GM19438 (cell line): Measurements from ENCODE around the gene PHPT1.
"Not testable (repeated sequence)": the region's sequence is repeated elsewhere in the genome, so short reads cannot be mapped to it uniquely, and the experiment has no call there.

ENCODE experiments used
- ATAC-seq: cut with Tn5 transposase; IDR thresholded peaks from one replicate; pipeline ENCODE4 v1.9.1; 2021; ENCODE audit warnings: low read depth; ENCODE audit not compliant: unreplicated experiment

Gene PHPT1

DNA sequence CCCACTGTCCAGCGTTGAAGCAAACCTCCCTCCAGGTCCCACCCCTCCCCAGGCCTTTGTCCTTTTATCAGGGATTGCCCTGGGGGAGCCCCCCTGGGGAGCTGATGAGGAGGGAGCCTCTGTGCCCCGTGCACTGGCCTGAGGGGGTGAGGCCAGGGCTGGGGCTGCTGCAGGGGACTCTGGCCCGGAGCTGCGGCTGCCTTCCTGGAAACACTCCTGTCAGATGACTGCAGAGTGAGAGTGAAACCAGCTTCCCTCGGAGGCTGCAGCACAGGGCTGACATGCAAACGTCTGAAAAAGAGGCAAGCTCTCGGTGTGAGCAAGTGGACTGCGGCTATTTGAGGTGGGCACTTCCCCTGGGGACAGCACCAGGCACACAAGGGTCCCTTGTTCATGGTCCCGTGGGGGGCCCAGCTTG is 32.5 kb downstream of the PHPT1 start:
- ATAC-seq, result no peak

DNA sequence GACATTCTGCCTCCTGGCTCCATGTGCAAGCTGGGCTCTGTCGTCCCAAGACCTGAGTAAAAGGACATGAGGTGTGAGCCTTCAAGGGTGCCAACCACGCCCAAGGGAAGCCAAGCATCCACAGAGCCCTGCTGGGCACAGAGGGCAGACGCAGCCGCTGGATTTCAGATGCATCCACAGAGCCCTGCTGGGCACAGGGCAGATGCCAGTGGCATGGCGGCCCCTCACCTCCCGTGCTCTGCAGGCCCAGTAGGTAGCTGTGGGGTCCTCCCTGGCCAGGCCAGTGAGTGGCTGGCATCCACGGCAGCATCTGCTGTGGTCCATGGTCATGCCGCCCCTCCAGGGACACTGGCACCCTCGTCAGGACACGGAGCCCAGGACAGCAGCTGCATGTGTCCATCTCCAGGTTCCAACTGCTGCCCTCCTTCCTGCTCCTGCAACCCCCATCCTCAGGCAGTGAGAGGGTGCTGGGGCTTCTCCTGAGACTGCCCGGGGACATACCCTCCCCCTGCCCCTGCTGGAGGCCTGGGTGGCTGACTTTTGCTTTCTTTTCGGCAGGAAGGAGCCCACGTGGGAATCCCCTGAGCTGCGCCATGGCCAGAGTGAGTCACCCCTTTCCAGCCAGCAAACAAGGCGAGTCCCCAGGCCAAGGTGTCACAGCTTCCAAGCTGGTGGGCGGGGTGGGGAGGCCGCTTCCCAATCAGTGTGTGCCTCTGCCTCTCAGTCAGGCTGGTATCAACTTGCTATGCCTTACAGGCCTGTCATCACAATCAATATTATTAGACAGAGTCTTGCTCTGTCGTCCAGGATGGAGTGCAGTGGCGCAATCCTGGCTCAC is 33.1 kb downstream of the PHPT1 start:
- no peak for ATAC-seq

GRCh38 chr9:136882947-136883283 is 33.7 kb downstream of the PHPT1 start:
- ATAC-seq, result not testable (repeated sequence)

DNA sequence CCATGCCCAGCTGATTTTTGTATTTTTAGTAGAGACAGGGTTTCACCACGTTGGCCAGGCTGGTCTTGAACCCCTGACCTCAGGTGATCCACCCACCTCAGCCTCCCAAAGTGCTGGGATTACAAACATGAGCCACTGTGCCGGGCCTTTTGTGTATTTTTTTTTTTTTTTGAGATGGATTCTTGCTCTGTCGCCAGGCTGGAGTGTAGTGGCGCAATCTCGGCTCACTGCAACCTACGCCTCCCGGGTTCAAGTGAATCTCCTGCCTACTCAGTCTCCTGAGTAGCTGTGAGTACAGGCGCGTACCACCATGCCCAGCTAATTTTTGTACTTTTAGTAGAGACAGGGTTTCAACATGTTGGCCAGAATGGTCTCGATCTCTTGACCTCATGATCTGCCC is 34.5 kb downstream of the PHPT1 start:
- ATAC-seq, result not testable (repeated sequence)

DNA sequence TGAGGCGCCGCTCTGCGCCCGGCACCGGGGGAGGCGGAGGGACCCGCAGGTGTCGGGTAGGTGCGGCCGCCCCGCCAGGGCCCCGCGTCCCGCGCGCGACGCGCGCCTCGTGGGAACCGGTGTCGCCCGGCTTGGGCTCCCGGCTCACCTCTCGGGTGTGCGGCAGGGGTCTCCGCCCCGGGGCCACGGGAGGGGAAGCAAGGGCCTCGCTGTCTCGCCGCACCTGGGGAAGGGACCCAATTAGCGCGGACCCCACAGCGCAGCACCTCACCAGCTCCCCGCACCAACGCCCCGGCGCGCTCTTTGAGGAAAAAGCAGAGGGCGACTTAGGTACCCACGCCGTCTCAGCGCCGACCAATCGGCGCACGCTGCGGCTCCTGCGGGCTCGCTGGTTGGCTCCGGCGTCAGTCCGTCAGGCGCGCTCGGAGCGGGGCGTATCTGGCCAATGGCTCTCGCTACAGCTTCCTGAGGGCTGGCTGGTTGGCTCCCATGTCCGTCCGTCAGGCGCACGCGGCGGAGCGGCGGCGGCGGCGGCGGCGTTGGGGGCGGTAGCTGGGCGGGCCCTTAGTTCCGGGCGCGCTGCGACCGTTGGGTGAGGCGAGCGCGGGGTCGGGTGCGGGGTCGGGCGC is 36.9 kb downstream of the PHPT1 start, which contains the start of gene TRAF2:
TRAF2 (plus strand) TSS at position 567 of the 629 bp plus-strand sequence. CDS start 12,225 bp downstream, outside the sequence.
- peak; percentile 82 for ATAC-seq

- ATAC-seq, result peak; percentile 28
Observed at GRCh38 chr9:136886610-136887597, 37.7 kb downstream of the PHPT1 start.

GRCh38 chr9:136888454-136888853 is 39.2 kb downstream of the PHPT1 start:
- no peak for ATAC-seq

GRCh38 chr9:136889858-136890257 is 40.6 kb downstream of the PHPT1 start:
- no peak for ATAC-seq

GRCh38 chr9:136890661-136891060 is 41.5 kb downstream of the PHPT1 start:
- no peak for ATAC-seq

GRCh38 chr9:136896027-136896426 is 46.8 kb downstream of the PHPT1 start:
- ATAC-seq, result no peak

DNA sequence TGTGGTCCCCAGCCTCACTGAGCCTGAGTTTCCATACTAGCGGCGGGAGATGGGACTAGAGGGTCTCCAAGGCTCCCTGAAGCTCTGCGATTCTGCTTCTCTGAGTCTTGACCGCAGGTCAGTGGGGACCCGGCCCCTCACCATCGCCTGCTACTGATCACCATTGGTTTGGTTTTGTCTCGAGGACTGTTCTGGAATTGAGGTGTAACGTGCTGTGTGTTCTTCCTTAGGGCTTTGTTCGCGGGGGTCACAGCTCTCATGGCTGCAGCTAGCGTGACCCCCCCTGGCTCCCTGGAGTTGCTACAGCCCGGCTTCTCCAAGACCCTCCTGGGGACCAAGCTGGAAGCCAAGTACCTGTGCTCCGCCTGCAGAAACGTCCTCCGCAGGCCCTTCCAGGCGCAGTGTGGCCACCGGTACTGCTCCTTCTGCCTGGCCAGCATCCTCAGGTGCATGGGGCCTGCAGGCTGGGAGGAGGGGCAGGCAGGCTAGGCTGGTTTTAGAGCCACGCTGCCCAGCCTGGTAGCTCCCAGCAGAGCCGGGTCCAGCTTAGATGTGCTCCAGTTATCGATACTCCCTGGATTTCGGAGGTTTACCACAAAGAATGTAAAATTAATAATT is 49.4 kb downstream of the PHPT1 start:
- ATAC-seq, result no peak

DNA sequence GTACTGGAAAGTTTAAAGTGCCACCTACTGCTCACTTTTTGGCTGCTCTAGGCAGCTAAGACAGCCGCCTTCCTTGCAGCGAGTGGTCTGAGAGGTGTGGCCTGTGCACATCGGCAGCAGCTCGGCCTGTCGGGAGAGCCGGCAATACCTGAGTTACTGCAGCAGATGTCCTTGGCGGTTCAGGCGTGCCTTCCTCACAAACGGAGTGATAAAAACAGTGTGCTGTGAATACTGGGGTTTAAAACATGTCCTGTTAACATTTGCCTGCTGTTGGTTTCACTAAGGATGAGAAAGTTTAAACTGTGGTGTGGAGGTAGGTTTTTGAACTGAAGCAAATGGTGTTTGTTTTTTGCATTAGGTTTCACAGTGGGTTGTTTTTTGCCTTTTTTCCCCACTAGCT is 50.0 kb downstream of the PHPT1 start:
- peak; percentile 39 for ATAC-seq

DNA sequence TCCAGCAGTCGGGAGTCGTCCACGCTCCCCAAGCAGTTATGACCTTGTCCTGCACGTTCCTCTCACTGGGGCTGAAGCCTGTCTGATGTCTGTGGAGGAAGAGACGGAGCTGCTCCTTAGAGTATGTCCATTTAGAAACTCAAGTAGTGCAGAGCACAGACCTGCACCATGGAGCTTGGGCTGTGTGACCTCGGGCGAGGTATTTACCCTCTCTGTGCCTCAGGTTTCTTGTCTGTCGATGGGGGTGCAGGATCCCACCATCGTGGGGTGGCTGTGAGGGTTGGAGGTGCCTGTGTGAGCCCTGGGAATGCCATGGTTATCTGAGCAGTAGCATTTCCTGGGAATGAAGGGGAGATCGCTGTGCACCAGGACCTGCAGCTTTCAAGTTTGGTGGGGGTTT is 51.3 kb downstream of the PHPT1 start:
- ATAC-seq, result no peak
